Effector memory CD4-positive, alpha-beta T cell (primary cell): ENCODE data around the gene CALML3.
"Not testable (repeated sequence)": the region's sequence is repeated elsewhere in the genome, so short reads cannot be mapped to it uniquely, and the experiment has no call there.

Experiments used
- DNase-seq, 3 donors: peaks; one replicate each; pipeline ENCODE4 v3.0.0-alpha.2; 2020
- H3K27ac ChIP-seq: 2 replicates; pipeline ENCODE4 v1.7.0; 2013; ENCODE audit warnings: mild to moderate bottlenecking, low read length, moderate library complexity; ENCODE audit not compliant: insufficient read depth, poor library complexity, severe bottlenecking
- H3K27me3 ChIP-seq: replicated peaks from 2 replicates; pipeline ENCODE4 v1.7.0; 2013; ENCODE audit warnings: mild to moderate bottlenecking, low read length; ENCODE audit not compliant: insufficient read depth, control insufficient read depth, poor library complexity, severe bottlenecking
- H3K36me3 ChIP-seq: 2 replicates; pipeline ENCODE4 v1.7.0; 2013; ENCODE audit warnings: mild to moderate bottlenecking, low read length, moderate library complexity; ENCODE audit not compliant: control insufficient read depth, insufficient read depth
- H3K4me1 ChIP-seq: 2 replicates; pipeline ENCODE4 v1.7.0; 2013; ENCODE audit warnings: low read length, mild to moderate bottlenecking; ENCODE audit not compliant: control insufficient read depth, insufficient read depth, poor library complexity, severe bottlenecking
- H3K4me3 ChIP-seq: 2 replicates; pipeline ENCODE4 v1.7.0; 2013; ENCODE audit warnings: low read length, low read depth, mild to moderate bottlenecking; ENCODE audit not compliant: insufficient read depth, poor library complexity, severe bottlenecking
- H3K9me3 ChIP-seq: 2 replicates; pipeline ENCODE4 v1.7.0; 2013; ENCODE audit warnings: mild to moderate bottlenecking, low read length, moderate library complexity; ENCODE audit not compliant: control insufficient read depth
- total RNA-seq, 3 donors: gene quantifications; one replicate each; lab custom pipeline; 2026; lab: John Stamatoyannopoulos, UW

CALML3 gene
- 0 reads per million in 3 donors for total RNA-seq

- no peaks in the 10 kb centered on the region for H3K9me3 ChIP-seq
- H3K36me3 ChIP-seq = no peaks in the 10 kb centered on the region
- no peaks in the 10 kb centered on the region for H3K27me3 ChIP-seq
- H3K27ac ChIP-seq = no peak within 1 kb of the TSS
- DNase-seq = no peak
- H3K4me1 ChIP-seq = no peaks in the 10 kb centered on the region
- no peak within 1 kb of the TSS for H3K4me3 ChIP-seq
Observed at GRCh38 chr10:5524641-5525560, at the start of gene CALML3. TSS of gene CALML3 (plus strand) at chr10:5524961. CDS start at chr10:5525086, 125 bp downstream.

DNA sequence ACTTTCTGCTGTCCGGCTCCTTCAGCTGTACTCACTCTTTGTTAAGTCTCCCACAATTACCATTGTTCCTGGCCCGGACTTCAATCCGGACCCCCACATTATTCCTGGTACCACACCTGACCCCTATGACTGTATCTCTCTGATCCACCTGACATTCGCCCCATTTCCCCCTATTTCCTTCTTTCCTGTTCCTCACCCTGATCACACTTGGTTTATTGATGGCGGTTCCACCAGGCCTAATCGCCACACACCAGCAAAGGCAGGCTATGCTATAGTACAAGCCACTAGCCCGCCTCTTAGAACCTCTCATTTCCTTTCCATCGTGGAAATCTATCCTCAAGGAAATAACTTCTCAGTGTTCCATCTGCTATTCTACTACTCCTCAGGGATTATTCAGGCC lies 49.7 kb upstream of the CALML3 start:
- DNase-seq, H3K27ac ChIP-seq, H3K36me3 ChIP-seq, H3K9me3 ChIP-seq, H3K4me1 ChIP-seq, H3K27me3 ChIP-seq, H3K4me3 ChIP-seq: not testable (repeated sequence)

- not testable (repeated sequence) for DNase-seq, H3K36me3 ChIP-seq, H3K27ac ChIP-seq, H3K27me3 ChIP-seq, H3K9me3 ChIP-seq, H3K4me1 ChIP-seq, H3K4me3 ChIP-seq
Observed at GRCh38 chr10:5475974-5476807, 48.6 kb upstream of the CALML3 start.

GRCh38 chr10:5476918-5477525 lies 47.7 kb upstream of the CALML3 start:
- no peaks in the 10 kb centered on the region for H3K9me3 ChIP-seq
- H3K4me1 ChIP-seq = no peaks in the 10 kb centered on the region
- no peaks in the 10 kb centered on the region for H3K36me3 ChIP-seq
- no peak overlapping the region for H3K4me3 ChIP-seq
- DNase-seq = no peak
- no peaks in the 10 kb centered on the region for H3K27me3 ChIP-seq
- H3K27ac ChIP-seq = no peak overlapping the region

DNA sequence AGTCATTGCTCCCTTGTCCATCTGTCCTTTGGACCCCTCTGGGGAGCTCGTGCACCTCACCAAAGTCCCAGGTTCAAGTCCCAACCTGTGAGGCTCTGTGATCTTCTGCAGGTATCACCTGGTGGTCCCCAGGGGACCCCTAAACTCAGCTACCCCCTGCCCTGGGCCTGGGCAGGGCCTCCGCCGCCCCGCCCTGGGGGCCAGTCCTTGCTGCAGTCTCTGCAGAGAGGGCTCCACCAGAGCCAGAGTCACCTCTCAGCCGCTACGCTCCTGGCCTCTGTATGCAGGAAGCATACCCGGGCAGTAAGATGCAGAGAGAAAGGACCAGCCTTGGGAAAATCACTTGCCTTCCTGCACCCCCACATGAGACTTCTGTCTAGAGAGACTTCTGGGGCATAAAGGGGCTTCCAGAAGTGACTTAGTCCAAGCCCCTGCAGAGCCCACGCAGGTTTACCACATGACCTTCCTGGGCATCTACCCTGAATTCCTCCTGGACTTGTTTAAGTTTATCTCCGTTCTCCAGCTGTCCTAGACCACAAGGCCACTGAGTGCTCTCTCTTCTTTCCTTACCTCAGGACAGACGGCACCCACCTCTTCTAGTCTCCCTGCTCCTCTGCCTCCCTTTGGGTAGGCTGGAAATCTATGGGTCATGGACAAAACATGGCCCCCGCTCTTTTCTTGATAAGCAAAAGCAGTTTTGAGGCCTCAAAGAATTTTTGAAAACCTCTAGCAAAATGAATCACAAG lies 46.6 kb upstream of the CALML3 start:
- Histone ChIP-seq H3K27ac (no peak overlapping the region), H3K4me1 (no peaks in the 10 kb centered on the region), H3K36me3 (no peaks in the 10 kb centered on the region), H3K9me3 (no peaks in the 10 kb centered on the region), H3K4me3 (no peak overlapping the region), H3K27me3 (no peaks in the 10 kb centered on the region)
- no peak for DNase-seq

DNA sequence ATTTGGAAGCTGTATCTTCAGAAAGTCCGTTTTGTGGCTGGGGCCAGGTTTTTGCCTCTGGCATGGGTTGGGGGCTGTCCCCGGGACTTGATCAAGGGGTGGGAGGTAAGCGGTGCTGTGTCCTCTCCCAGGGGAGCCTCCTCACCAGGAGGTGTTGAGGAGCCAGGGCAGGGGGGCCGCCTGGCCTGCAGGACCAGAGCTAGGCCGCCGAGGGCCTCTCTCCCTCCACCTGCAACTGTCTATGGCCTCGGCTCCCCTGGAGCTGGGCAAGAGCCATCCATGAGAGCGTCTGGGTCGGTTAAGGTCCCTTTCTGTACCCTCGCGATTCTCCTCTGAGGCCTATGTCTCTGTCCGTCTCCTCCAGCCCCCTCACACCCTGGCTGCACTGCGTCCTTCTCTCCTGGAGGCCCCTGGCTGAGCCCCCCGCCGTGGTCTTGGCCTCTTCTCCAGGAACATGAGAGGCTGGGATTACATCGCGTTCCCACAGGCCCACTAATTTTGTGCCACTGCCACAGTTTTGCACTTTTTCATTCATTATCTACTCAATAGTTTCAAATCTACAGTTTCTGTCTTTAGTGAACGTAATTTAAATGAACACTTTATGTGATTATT lies 46.0 kb upstream of the CALML3 start:
- Histone ChIP-seq H3K4me1 (no peaks in the 10 kb centered on the region), H3K4me3 (no peak overlapping the region), H3K36me3 (no peaks in the 10 kb centered on the region), H3K9me3 (no peaks in the 10 kb centered on the region), H3K27ac (no peak overlapping the region), H3K27me3 (no peaks in the 10 kb centered on the region)
- no peak for DNase-seq

GRCh38 chr10:5479481-5480161 lies 45.1 kb upstream of the CALML3 start:
- H3K4me1 ChIP-seq = no peaks in the 10 kb centered on the region
- no peak for DNase-seq

DNA sequence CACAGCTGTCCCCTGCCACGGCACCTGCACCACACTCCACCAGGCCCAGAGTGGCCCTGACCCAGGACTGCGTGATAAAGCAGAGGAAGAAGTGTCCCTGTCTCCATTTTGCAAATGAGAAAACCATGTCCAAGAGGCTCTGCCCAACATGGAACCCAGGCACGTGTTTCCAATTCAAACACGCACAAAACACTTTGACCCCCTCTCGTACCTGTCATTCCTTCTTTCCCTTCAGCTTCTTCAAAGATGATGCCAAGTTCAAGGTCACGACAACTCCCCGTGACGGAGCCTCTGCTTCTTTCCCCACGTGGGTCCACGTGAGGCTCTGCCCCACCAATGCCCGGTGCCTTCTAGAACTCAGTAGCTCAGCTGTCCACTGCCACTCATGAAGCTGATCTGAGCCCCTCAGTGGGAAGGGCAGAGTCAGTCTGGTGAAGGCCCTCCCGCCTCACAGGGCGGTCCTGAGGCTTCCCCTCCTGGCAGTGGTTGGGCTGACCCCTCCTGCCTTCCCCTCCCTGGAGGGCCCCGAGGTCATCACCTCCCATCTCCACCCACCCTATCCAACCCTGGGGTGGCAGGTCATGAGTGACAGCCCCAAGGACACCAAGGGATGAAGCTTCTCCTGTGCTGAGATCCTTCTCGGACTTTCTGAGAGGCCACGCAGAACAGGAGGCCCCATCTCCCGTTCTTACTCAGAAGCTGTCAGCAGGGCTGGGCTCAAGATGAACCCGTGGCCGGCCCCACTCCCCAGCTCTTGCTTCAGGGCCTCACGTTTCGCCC lies 44.4 kb upstream of the CALML3 start:
- Histone ChIP-seq H3K27ac (no peak overlapping the region), H3K27me3 (no peaks in the 10 kb centered on the region), H3K4me1 (no peaks in the 10 kb centered on the region), H3K9me3 (no peaks in the 10 kb centered on the region), H3K4me3 (no peak overlapping the region), H3K36me3 (no peaks in the 10 kb centered on the region)
- DNase-seq = no peak

More at GRCh38 chr10:5479481-5480161, 45.1 kb upstream of the CALML3 start:
- Histone ChIP-seq H3K4me3 (no peak overlapping the region), H3K9me3 (no peaks in the 10 kb centered on the region), H3K27ac (no peak overlapping the region), H3K27me3 (no peaks in the 10 kb centered on the region), H3K36me3 (no peaks in the 10 kb centered on the region)
